ENCODE measurements around the gene BCL2L2.
A peak's percentile ranks its signal among the peaks of the same experiment; 100 is the strongest.

The BCL2L2 gene

GRCh38 chr14:23355871-23356435, 49.3 kb downstream of the BCL2L2 start:
- DNase-seq (ENCODE audit: low read depth), result no peak

GRCh38 chr14:23356662-23357061, 50.0 kb downstream of the BCL2L2 start:
- no peak for DNase-seq (ENCODE audit: low read depth)

DNA sequence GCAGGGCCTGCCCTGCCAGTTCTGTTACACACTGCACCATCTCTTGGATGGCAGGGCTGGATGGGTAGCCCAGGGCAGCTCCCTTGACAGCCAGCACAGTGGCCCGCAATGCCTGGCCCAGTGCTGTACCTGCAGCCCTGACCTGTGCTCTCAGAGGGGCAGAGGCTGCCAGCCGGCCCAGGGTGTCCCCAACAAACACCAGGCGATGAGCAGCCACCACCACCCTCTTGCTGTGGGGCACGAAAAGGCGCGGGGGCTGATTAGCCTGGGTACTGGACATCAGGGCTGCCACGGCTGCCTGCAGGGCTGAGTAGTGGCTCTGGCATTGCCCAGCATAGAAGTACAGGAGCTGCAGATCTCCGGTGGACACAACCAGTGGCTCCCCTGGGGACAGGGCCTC, 50.6 kb downstream of the BCL2L2 start:
- no peak for DNase-seq (ENCODE audit: low read depth)

GRCh38 chr14:23358042-23358441, 51.4 kb downstream of the BCL2L2 start:
- no peak for DNase-seq (ENCODE audit: low read depth)

- no peak for DNase-seq (ENCODE audit: low read depth)
These were observed 52.0 kb downstream of the BCL2L2 start for GRCh38 chr14:23358553-23359166.

GRCh38 chr14:23359167-23359626, 52.6 kb downstream of the BCL2L2 start:
- DNase-seq (ENCODE audit: low read depth), result no peak

GRCh38 chr14:23359722-23360447, 53.3 kb downstream of the BCL2L2 start:
- DNase-seq (ENCODE audit: low read depth), result no peak

- DNase-seq (ENCODE audit: low read depth), result no peak
These were observed 53.9 kb downstream of the BCL2L2 start for GRCh38 chr14:23360496-23360895.

DNA sequence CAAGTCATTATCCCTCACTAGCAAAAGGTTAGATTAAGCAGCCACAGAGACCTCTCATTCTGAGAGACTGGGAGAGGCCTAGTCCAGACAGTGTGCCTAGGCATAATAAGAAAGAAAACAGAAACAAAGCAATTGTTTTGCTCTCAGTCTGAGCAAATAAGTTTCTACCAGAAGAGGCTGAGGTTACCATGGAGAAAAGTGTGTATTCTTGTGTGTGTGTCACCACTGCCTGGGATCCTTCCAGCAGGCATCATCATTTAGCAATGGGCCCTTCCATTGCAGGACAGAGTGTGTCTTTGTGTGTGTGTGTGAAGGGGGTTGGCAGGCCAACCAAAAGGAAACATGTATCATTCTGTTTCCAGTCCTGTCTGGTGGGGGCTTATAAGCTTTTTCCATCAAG, 54.7 kb downstream of the BCL2L2 start:
- peak; percentile 62 for DNase-seq (ENCODE audit: low read depth)

Data from stromal cell of bone marrow (primary cell).